ENCODE measurements around the gene SLF1. TPM values are rescaled to one million over a fixed set of nuclear protein-coding genes. Genes with fewer than 3 reads are reported as not detected.

SLF1 gene
- total and polyA plus RNA-seq, 9 of the 15 experiments (the other 6 are each of a cell fraction or from before 2014, with no cell fraction given) = 9.8 to 31.1 (median 16.3) TPM

- no peak for TF ChIP-seq SRSF1 (IDR thresholded peaks at IDR 0.05; ENCODE audit: low read depth, low read length)
- TF ChIP-seq GTF3C2 (IDR thresholded peaks at IDR 0.05; ENCODE audit: borderline replicate concordance, extremely low read depth, insufficient read length) = no peak
- TF ChIP-seq ZNF316 (IDR thresholded peaks at IDR 0.05) = no peak
- Histone ChIP-seq H3K4me1 (replicated peaks in 1 of 2; ENCODE audit: control insufficient read depth in 2 of 2, insufficient read depth in 2 of 2, low read length in 2 of 2) (no peaks in the 10 kb centered on the region), H3K4me2 (ENCODE audit: insufficient read depth, low read length) (no peak overlapping the region), H3K27me3 (ENCODE audit: control insufficient read depth in 2 of 2, insufficient read depth in 2 of 2, low read length in 2 of 2) (no peaks in the 10 kb centered on the region), H4K20me1 (replicated peaks; ENCODE audit: control insufficient read depth, insufficient read depth, low read length) (no peaks in the 10 kb centered on the region), H3K27ac (ENCODE audit: extremely low read depth, low read depth, low read length) (no peak overlapping the region), H3K36me3 (ENCODE audit: control insufficient read depth, insufficient read depth, low read length) (peaks cover 33% of the 10 kb centered on the region; the same call in 2 of the 3 replicates), H3K9me3 (replicated peaks; ENCODE audit: control insufficient read depth, insufficient read depth, low read depth, low read length) (no peaks in the 10 kb centered on the region), H3K9ac (ENCODE audit: insufficient read depth in 1 of 2, low read depth in 2 of 2, low read length in 2 of 2) (no peak overlapping the region), H3K9me1 (ENCODE audit: control insufficient read depth, insufficient read depth, low read length) (no peaks in the 10 kb centered on the region), H2AFZ (ENCODE audit: low read depth, low read length) (no peak overlapping the region), H3K79me2 (ENCODE audit: control insufficient read depth, insufficient read depth, low read length) (no peaks in the 10 kb centered on the region), H3K4me3 (no peak overlapping the region)
- intact Hi-C loops (cut with micrococcal nuclease) (loop anchor here (2.0 kb wide), 1 partner anchor 169 kb away; no protein-coding TSS in a partner anchor), in situ Hi-C loops (cut with MboI) (no loop called here)
- no peak for DNase-seq (ENCODE audit: extremely low read depth in 1 of 4, low spot score in 3 of 4)
- WGBS (ENCODE audit: insufficient coverage, low coverage, missing lambda C conversion rate) = 28% methylated on average over 1 of the region's 1 CpG
- ChIA-PET POLR2A (no interaction called here), CTCF (ENCODE audit: low intra/inter-chr PET ratio) (interaction anchor here (1.0 kb wide), 1 partner anchor 169 kb away, joined by 5 read pairs; no protein-coding TSS in a partner anchor)
- no peak for FAIRE-seq
- no peak for ATAC-seq
- BruUV-seq (replicated peaks) = no TSS peak
Observed at GRCh38 chr5:94693845-94694370, 75.4 kb downstream of the SLF1 start.

All from K562 (cell line).